Adipocyte (in vitro differentiated cells): ENCODE data around the gene QRFP.
"Not testable (repeated sequence)": the region's sequence is repeated elsewhere in the genome, so short reads cannot be mapped to it uniquely, and the experiment has no call there.

ENCODE experiments used
- DNase-seq: peaks from one replicate; pipeline ENCODE4 v3.0.0-alpha.2; 2015; ENCODE audit warnings: low read depth
- H3K27me3 ChIP-seq: replicated peaks from 2 replicates; pipeline ENCODE4 v1.7.0; 2013; ENCODE audit warnings: mild to moderate bottlenecking, low read length, moderate library complexity; ENCODE audit not compliant: control insufficient read depth, insufficient read depth
- H3K36me3 ChIP-seq: 2 replicates; pipeline ENCODE4 v1.7.0; 2013; ENCODE audit warnings: low read length, mild to moderate bottlenecking, moderate library complexity; ENCODE audit not compliant: control insufficient read depth, insufficient read depth, severe bottlenecking
- H3K4me1 ChIP-seq: 2 replicates; pipeline ENCODE4 v1.7.0; 2013; ENCODE audit warnings: mild to moderate bottlenecking, low read length, moderate library complexity; ENCODE audit not compliant: control insufficient read depth, insufficient read depth
- H3K4me3 ChIP-seq: 2 replicates; pipeline ENCODE4 v1.7.0; 2013; ENCODE audit warnings: mild to moderate bottlenecking, low read length, moderate library complexity
- H3K9ac ChIP-seq: 2 replicates; pipeline ENCODE4 v1.7.0; 2013; ENCODE audit warnings: mild to moderate bottlenecking, low read length, moderate library complexity
- H3K9me3 ChIP-seq: 2 replicates; pipeline ENCODE4 v1.7.0; 2013; ENCODE audit warnings: mild to moderate bottlenecking, low read length, moderate library complexity; ENCODE audit not compliant: control insufficient read depth

The QRFP gene

DNA sequence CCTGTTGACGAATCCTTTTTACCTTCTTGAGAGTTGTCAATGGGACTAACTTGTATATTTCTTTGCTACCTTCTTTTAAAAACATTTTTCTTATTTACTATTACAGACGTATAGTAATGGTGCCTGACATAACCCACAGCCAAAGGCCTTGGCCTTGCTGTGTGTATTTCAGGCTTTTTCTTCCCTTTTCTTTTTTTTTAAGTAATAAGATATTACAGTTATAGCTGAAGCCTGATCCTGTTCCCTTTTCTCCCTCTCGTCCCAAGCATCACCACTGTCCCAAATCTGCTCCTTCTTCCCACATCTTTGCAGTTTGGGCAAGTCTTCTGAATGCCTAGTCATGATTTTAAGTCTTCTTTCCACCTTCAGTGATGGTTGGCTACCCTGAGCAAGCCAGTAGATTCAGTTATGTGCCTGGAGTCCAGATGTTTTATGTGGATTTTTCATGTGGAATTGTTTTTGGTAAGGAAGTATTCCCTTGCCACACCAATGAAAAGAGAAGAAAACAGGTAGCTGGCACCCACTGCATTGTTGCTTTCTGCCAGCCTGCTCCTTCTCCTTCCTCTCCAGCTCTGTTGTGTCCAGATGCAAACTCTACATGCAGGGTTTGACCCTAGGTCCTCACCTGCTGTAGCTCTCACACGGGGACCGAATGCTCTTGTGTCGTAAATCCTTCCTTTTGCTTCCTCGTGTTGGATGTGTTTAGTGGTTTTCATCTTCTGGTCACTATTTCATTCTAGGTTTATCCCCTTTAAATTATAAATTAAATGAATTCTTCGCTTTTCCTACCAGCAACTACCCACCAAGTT is 35.0 kb downstream of the QRFP start:
- H3K9me3 ChIP-seq, result no peaks in the 10 kb centered on the region
- H3K27me3 ChIP-seq, result no peaks in the 10 kb centered on the region
- peaks cover 46% of the 10 kb centered on the region for H3K36me3 ChIP-seq
- no peak for DNase-seq
- peak overlapping the region; percentile 53 for H3K4me3 ChIP-seq
- H3K4me1 ChIP-seq, result peaks cover 69% of the 10 kb centered on the region
- H3K9ac ChIP-seq, result peak overlapping the region; percentile 53

DNA sequence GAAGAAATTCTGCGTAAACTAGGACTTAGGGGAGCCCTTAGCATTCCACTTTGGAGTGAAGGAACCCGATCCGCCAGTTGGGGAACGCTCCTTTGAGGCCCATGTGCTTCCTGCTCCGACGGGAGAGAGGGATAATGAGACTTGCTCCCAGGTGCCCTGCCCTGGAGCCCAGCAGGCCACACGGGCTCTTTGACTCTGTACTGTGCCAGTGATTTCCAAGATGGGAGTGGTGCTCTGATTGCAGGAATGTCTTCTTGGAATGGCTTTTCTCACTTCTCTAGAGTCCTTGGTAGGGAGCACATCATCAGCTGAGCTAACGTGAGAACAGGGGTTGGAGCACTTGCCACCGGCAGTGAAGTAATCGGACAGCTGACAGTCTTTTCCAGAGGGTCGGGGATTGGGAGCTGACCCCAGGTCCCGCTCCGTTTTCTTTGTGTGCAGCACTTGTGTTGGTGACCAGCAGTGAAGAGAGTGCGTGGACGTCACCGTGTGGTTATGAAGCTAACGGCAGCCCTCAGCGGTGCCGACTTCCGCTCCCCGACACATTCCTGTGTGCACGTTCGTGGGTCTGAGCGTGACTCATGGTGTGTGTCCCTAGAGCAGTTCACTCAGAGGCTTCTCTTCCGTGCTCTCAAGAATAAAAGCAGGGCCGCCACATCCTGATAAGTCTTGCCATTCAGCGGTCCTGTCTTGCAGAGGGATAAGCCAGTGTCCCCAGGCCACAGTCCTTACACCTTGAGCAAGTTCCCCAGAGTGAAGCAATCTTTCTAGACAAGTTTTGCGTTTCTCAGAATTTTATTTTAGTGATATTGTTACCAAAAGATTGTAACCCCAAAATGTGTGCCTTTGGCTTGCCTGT is 35.9 kb downstream of the QRFP start:
- H3K9me3 ChIP-seq, result no peaks in the 10 kb centered on the region

DNA sequence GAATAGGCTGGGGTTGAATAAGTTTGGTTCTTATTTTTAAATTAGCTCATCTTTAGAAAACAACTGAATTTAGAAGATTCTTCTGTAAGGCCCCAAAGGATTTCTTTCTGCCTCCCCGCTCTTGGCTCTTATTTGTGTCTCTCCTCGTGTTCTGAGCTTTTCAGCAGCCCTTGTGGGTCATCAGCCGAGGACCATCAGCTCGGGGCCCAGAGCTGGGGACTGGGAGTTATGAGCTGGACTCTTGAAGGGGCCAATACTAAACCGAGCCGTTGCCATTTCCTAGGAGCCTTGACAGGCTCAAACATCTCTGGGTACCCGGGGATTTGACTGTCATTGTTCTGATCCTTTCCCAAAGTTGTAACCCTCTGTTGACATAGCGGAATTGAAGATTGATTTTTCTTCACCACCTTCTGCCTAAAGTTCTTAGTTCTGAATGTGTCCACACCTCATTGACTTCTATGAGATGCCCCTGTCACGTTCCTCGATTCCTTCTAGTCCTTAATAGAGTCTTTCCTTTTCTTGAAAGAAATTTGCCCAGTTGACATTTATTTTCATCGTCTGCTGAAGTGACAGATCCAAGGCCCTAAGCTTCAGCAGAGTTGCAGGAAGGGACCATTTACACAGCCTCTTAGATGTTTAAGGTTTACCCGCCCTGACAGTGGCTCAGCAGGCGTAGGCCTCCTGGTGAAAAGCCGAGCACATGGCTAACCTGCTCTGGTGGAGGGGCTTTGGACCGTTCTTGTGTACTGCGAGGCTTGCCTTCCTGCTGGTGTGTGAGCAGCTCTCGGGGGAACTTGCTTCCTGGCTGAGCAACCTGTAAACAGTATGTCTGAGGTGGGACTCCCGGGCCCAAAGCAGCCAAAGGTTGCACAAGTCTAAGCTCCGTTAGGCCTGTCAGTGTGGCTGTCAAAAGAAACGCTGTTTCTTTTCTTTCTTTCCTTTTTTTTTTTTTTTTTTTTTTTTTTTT is 37.6 kb downstream of the QRFP start:
- Histone ChIP-seq H3K27me3 (no peaks in the 10 kb centered on the region), H3K4me1 (peaks cover 70% of the 10 kb centered on the region), H3K9me3 (no peaks in the 10 kb centered on the region), H3K4me3 (no peak overlapping the region), H3K36me3 (peaks cover 55% of the 10 kb centered on the region), H3K9ac (peak overlapping the region; percentile 58)
- no peak for DNase-seq

More for the DNA sequence above, 35.9 kb downstream of the QRFP start:
- no peaks in the 10 kb centered on the region for H3K27me3 ChIP-seq
- H3K9ac ChIP-seq, result peak overlapping the region; percentile 63
- peaks cover 65% of the 10 kb centered on the region for H3K4me1 ChIP-seq
- peaks cover 54% of the 10 kb centered on the region for H3K36me3 ChIP-seq
- peak; percentile 96 for DNase-seq
- H3K4me3 ChIP-seq, result peak overlapping the region; percentile 53

DNA sequence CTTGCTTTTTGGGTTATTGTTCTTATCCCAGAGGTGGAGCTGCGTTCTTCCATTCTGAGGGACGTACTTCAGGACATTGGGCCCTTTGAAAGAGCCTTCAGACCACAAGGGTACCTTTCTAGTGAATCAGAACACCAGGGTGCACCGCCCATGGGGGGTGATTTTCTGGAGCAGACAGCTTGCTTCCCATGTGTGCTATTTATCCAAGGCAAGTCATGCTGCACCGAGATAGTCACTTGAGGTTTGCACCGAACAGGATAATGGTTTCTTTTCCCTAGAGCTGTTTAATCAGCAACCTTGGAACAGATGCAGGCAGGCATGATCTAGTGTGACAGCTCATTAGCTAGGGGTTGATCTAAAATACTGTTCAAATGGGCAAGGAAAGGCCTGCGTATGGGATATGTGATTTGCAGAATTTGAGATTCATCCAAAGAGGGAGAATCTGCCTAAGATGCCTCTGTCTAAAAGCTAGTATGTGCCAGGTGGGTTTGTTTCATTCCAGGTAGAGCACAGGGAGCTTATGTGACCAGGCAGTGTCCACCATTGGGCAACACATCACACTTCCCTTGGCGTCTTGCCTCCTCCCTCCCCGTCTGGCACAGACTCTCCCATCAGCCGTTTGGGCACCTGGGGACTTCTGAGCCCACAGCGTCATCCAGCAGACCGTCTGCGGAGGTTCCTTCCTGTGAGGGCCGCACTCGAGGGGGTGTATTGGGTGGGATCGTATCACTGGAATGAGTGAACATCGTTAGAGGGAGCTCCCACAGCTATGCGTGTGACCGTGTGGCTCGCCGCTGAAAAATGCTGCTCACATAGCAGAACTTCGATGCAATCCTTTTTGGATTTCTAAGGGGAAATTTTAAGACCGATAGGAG is 38.5 kb downstream of the QRFP start:
- Histone ChIP-seq H3K4me3 (peak overlapping the region; percentile 17), H3K27me3 (no peaks in the 10 kb centered on the region), H3K9me3 (no peaks in the 10 kb centered on the region), H3K36me3 (peaks cover 47% of the 10 kb centered on the region), H3K4me1 (peaks cover 62% of the 10 kb centered on the region), H3K9ac (peak overlapping the region; percentile 34)
- peak; percentile 85 for DNase-seq

DNA sequence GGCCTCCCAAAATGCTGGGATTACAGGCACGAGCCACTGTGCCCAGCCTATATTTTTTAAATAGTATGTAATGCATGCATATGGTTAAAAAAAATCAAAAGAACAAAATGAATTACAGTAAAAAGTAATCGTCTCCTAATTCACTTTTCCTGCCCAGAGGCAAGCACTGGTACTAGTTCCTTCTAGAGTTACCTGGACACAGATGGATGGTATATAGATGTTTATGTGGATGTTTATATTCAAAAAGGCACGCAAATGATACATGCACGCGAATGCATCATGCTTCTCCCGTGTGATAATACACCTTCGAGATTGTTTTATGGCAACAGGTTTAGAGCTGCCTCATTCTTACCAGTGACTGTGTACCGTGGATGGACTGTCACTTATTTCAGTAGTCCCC is 40.1 kb downstream of the QRFP start:
- no peaks in the 10 kb centered on the region for H3K9me3 ChIP-seq

DNA sequence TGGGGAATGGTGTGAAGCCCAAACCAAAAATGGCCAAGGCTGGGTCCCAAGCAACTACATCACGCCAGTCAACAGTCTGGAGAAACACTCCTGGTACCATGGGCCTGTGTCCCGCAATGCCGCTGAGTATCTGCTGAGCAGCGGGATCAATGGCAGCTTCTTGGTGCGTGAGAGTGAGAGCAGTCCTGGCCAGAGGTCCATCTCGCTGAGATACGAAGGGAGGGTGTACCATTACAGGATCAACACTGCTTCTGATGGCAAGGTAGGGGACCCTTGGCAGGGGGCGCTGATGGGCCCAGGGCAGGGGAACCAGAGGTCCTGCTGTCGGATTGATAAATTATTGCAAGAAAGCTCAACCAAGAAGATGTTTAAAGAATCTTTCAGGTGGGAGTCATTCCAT is 41.8 kb downstream of the QRFP start:
- DNase-seq, result no peak
- H3K4me1 ChIP-seq, result peaks cover 32% of the 10 kb centered on the region
- H3K9ac ChIP-seq, result no peak overlapping the region
- H3K9me3 ChIP-seq, result no peaks in the 10 kb centered on the region
- H3K36me3 ChIP-seq, result peaks cover 34% of the 10 kb centered on the region
- no peaks in the 10 kb centered on the region for H3K27me3 ChIP-seq
- no peak overlapping the region for H3K4me3 ChIP-seq

More for the DNA sequence above, 40.1 kb downstream of the QRFP start:
- no peak for DNase-seq
- peaks cover 48% of the 10 kb centered on the region for H3K4me1 ChIP-seq
- peaks cover 37% of the 10 kb centered on the region for H3K36me3 ChIP-seq
- no peaks in the 10 kb centered on the region for H3K27me3 ChIP-seq
- H3K4me3 ChIP-seq, result no peak overlapping the region
- H3K9ac ChIP-seq, result no peak overlapping the region

DNA sequence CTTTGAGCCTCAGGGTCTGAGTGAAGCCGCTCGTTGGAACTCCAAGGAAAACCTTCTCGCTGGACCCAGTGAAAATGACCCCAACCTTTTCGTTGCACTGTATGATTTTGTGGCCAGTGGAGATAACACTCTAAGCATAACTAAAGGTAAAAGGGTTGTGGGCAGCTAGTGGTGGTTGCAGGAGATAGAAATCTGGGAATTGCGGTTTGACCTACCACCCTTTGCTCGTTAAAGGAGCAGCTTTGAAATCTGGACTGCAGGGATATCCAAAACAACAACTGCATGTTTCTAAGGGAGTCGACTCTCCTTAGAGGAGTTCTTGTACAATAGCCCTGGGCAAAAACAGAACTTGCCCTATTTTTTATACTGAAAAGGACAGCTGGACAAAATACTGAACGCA is 42.5 kb downstream of the QRFP start:
- H3K4me1 ChIP-seq, result peaks cover 25% of the 10 kb centered on the region
- peaks cover 34% of the 10 kb centered on the region for H3K36me3 ChIP-seq
- no peaks in the 10 kb centered on the region for H3K27me3 ChIP-seq
- H3K4me3 ChIP-seq, result no peak overlapping the region
- H3K9ac ChIP-seq, result no peak overlapping the region
- DNase-seq, result no peak
- H3K9me3 ChIP-seq, result no peaks in the 10 kb centered on the region

DNA sequence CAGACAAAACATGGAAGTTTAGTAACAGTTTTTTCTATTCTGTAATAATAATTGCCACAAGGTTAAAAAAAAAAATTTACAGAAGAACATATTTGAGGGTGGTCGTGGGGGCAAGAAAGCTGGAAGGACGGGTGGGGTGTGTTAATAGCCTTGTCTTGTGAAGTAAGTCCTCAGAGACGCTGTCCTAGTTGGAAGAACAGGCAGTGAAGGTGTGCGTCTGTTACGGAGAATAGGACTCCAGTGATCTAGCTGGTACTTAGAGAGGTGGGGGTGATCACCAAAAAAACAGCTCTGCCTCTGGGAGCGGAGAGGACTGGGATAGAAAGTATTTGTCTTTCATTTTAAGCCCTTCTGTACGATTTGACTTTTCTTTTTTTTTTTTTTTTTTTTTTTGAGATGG is 43.8 kb downstream of the QRFP start:
- peaks cover 34% of the 10 kb centered on the region for H3K36me3 ChIP-seq

DNA sequence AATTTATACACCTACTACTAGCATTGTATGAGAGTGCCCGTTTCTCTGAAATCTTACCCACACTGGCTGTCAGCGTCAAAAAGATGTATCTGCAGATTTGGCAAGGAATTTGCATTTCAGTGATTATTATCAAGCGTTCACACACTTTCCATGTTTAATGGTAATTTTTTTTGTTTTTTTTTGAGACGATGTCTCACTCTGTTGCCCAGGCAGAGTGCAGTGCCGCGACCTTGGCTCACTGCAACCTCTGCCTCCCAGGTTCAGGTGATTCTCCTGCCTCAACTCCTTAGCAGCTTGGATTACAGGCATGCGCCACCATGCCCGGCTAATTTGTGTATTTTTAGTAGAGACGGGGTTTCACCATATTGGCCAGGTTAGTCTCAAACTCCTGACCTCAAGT is 47.3 kb downstream of the QRFP start:
- Histone ChIP-seq H3K4me1 (peaks cover 46% of the 10 kb centered on the region), H3K27me3 (no peaks in the 10 kb centered on the region), H3K9ac (peak overlapping the region; percentile 7), H3K9me3 (no peaks in the 10 kb centered on the region), H3K4me3 (no peak overlapping the region), H3K36me3 (peaks cover 4% of the 10 kb centered on the region)
- DNase-seq, result no peak

More for the DNA sequence above, 43.8 kb downstream of the QRFP start:
- Histone ChIP-seq H3K4me1 (peaks cover 26% of the 10 kb centered on the region), H3K4me3 (no peak overlapping the region), H3K9me3 (no peaks in the 10 kb centered on the region), H3K27me3 (no peaks in the 10 kb centered on the region), H3K9ac (no peak overlapping the region)
- DNase-seq, result no peak

DNA sequence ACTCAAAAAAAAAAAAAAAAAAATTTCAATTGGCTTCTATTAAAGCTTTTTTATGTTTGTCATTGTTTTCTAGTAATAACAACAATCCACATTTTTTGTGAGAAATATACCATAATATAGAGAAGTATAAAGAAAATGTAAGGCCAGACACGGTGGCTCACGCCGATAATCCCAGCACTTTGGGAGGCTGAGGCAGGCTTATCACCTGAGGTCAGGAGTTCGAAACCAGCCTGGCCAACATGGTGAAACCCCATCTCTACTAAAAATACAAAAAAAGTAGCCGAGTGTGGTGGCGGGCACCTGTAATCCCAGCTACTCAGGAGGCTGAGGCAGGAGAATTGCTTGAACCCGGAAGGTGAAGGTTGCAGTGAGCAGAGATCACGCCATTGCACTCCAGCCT is 48.1 kb downstream of the QRFP start:
- not testable (repeated sequence) for H3K9me3 ChIP-seq, DNase-seq, H3K36me3 ChIP-seq, H3K27me3 ChIP-seq
- Histone ChIP-seq H3K4me3 (peak overlapping the region; percentile 22), H3K9ac (peak overlapping the region; percentile 38), H3K4me1 (peaks cover 50% of the 10 kb centered on the region)
